ENCODE measurements around the gene UNC5A.

DNA sequence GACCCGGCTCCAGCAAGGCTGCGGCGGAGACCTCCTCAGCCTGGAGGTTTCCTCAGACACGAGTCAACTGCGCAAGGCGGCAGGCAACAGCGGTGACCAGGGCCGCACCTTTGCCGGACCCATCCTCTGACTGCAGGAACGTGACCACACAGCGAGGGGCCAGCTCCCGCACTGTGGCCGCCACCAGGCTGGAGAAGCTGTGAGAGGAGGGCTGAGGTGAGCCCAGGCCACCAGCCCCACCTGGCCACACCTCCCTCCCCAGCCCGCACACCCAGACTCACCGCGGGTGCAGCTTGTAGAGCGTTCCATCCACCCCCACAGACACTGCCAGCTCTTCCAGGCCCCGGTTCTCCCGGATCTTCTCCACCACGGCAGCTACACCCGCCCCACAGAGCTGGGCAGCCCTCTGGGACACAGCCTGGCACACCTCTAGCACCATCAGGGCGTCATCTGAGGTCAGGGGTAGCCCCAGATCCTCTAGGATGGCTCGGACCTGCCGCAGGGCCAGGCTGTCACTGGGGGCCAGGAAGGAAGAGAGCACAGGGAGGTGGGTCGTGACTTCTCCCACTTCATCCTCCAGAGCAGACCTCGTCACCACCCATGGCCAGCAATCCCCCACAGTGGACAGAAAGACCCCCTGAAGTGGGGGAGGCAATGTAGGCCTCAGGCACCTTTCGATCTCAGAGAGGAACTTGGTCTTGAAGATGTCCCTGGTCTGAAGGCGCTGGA lies 70.8 kb downstream of the UNC5A start:
- TF ChIP-seq, protein P1, sequence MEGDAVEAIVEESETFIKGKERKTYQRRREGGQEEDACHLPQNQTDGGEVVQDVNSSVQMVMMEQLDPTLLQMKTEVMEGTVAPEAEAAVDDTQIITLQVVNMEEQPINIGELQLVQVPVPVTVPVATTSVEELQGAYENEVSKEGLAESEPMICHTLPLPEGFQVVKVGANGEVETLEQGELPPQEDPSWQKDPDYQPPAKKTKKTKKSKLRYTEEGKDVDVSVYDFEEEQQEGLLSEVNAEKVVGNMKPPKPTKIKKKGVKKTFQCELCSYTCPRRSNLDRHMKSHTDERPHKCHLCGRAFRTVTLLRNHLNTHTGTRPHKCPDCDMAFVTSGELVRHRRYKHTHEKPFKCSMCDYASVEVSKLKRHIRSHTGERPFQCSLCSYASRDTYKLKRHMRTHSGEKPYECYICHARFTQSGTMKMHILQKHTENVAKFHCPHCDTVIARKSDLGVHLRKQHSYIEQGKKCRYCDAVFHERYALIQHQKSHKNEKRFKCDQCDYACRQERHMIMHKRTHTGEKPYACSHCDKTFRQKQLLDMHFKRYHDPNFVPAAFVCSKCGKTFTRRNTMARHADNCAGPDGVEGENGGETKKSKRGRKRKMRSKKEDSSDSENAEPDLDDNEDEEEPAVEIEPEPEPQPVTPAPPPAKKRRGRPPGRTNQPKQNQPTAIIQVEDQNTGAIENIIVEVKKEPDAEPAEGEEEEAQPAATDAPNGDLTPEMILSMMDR (IDR thresholded peaks at IDR 0.05), result no peak
- TF ChIP-seq POLR2A (IDR thresholded peaks at IDR 0.05), result no peak

Measured in uterus (tissue), 2 donors.